NCI-H748 (cell line): Measurements from ENCODE around the gene PHOX2A.
"Not testable (repeated sequence)": the region's sequence is repeated elsewhere in the genome, so short reads cannot be mapped to it uniquely, and the experiment has no call there.

Experiments
- DNase-seq: peaks from one replicate; lab custom pipeline; 2025; ENCODE audit not compliant: unreplicated experiment; lab: John Stamatoyannopoulos, UW

Gene PHOX2A

GRCh38 chr11:72244060-72244360, at the start of gene PHOX2A:
Gene PHOX2A, minus strand, starts transcription at chr11:72244176. Its CDS starts 172 bp downstream, at chr11:72244004.
- DNase-seq: no peak

DNA sequence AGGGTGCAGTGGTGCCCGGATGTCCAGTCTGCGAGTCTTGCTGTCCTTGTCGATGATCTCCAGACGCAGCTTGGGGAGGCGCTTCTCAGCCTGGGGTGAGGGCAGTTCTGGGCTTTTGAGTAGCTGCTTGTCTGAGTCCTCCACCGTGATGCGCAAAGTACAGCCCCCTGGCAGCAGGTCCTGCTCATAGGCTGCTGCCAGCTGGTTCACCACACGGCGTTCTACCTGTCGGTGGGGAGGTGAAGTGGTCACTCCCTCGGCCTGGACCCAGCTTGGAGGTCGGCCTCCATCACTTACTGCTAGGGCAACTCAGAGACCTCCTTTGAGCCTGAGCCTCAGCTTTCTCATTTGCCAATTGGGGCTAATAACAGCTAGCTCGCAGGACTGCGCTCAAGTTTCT, 49.4 kb upstream of the PHOX2A start:
- DNase-seq: no peak

GRCh38 chr11:72292106-72292785, 48.3 kb upstream of the PHOX2A start:
- no peak for DNase-seq

DNA sequence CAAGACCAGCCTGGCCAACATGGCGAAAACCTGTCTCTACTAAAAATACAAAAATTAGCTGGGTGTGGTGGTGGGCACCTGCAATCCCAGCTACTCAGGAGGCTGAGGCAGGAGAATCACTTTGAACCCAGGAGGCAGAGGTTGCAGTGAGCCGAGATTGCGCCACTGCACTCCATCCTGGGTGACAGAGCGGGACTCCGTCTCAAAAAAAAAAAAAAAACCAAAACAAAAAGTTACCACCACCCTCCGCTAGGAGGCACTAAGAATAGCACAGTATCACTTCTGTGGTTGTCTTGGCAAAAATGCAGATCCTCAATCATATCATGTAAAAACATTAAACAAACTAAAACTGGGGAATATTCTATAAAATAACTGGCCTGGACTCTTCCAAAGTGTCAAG, 46.8 kb upstream of the PHOX2A start:
- not testable (repeated sequence) for DNase-seq

- no peak for DNase-seq
Observed at GRCh38 chr11:72287293-72287692, 43.3 kb upstream of the PHOX2A start.

DNA sequence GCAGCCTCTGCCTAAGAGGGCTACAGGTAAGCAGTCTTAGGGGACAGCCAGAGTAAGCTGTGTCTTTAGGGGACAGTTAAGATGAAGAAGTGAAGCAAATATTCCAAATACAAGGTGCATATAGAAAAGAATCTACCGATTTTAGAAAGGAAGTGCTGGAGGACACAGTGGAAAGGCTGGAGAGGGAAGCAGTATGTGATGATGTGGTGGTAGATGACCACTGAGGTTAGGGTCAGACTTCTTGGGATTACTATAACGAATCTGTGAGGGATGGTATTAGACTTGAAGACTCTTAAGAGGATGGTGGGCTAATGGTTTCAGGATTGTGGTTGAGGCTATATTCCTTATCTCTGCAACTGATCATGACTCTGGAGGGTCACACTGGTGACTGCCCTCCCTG, 40.0 kb upstream of the PHOX2A start:
- no peak for DNase-seq

DNA sequence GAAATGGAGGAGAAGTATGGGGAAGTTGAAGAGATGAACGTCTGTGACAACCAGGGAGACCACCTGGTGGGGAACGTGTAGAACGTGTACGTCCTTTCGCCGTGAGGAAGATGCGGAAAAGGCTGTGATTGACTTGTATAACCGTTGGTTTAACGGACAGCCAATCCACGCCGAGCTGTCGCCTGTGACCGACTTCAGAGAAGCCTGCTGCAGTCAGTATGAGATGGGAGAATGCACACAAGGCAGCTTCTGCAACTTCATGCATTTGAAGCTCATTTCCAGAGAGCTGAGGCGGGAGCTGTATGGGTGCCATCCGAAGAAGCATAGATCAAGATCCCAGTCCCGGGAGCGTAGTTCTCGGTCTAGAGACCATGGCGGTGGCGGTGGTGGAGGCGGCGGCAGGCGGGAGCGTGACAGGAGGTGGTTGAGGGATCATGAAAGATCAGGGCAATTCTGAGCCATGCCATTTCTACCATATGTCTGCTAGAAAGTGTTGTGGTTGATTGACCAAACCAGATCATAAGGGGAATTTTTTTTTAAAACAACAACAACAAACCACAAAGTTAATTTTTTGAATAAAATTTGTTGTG, 36.8 kb upstream of the PHOX2A start:
- no peak for DNase-seq

GRCh38 chr11:72280037-72280436, 36.1 kb upstream of the PHOX2A start:
- DNase-seq: peak; percentile 27

GRCh38 chr11:72278905-72279304, 34.9 kb upstream of the PHOX2A start:
- DNase-seq: no peak

DNA sequence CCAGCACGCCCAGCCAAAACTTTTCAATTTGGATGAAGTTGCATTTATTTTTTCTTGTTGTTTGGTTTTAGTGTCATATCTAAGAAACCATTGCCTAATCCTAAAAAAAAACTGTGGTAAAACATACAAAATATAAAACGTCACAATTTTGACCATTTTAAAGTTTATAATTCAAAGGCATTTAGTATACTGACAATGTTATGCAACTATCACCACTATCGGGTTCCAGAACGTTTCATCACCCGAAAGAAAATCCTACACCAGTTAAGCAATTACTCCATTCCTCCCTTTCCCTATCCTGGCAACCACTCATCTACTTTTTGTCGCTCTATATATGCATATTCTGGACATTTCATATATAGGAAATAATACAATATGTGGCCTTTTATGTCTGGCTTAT, 30.5 kb upstream of the PHOX2A start:
- DNase-seq: no peak

- DNase-seq: no peak
Observed at GRCh38 chr11:72271980-72272379, 28.0 kb upstream of the PHOX2A start.

DNA sequence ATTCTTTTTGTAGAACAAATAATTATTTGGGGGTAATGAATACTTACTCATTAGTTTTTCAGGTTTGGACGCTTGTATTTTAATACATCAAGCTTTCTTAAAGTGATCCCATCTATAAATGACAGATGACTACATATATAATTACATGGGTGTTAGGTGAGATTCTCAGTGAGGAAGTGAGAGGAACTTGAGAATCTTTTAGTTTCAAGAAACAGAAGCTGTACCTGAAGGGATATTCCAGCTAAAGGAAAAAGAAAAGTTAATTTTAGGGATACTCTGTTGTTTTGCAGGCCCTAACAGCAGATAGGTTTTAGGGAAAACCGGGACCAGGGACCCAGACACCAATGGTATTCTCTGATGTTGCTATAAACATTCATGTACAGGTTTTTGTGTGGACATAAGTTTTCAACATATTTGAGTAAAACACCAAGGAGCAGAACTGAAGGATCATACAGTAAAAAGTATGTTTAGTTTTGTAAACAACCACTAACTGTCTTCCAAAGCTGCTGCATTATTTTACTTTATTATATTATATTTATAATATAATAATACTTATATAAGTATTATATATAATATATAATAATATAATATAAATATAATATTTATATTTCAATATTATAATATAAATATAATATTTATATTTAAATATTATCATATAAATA, 24.1 kb upstream of the PHOX2A start:
- DNase-seq: no peak

GRCh38 chr11:72266960-72267359, 23.0 kb upstream of the PHOX2A start:
- not testable (repeated sequence) for DNase-seq

DNA sequence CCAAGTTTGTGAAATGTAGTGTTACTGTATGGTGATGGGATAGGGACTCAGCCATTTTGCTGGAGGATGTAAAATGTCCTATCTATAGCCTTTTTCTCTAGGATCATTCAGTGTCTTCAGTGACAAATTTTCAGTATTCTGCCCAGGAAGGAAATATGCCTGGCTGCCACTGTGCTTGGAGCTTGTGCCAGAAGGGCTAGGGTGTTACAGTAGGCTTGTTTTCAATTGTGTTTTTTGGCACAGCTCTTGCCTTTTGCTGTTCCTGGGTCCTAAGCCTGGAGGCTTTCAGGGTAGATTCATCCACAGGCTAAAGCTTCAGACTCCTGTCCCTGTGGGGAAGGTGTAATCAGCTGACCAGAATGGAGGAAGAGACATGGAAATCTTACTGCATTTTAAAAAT, 22.0 kb upstream of the PHOX2A start:
- no peak for DNase-seq

DNA sequence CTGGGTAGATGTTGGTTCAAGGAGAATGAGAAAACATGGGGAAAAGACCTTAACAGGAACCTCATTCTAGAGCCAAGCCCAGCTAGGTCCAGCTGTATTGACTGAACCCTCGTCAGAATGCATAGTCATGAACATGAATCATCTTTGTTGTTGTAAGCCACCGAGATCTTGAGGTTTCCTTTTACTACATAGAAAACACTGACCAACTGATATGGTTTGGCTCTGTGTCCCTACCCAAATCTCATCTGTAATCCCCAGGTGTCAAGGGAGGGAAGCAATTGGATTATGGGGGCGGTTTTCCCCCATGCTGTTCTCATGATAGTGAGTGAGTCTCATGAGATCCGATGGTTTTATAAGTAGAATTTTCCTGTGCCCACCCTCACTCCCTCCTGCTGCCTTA, 19.4 kb upstream of the PHOX2A start:
- DNase-seq: no peak

DNA sequence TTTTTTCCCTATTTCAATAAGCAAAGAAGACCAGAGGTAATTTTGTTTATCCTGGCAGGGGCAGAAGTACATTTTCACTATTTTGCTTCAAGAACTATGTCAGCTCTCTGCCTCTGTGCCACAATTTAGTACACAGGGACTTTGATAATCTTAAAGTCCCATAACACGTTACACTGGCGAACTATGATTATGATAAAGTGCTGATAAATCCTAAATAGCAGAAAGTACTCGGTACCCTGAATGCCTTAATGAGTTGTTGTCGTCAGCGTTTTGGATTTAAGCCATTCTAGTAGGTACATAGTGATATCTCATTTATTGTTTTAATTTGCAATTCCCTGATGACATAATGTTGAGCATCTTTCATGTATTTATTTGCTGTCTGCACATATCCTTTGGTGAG, 16.6 kb upstream of the PHOX2A start:
- no peak for DNase-seq

DNA sequence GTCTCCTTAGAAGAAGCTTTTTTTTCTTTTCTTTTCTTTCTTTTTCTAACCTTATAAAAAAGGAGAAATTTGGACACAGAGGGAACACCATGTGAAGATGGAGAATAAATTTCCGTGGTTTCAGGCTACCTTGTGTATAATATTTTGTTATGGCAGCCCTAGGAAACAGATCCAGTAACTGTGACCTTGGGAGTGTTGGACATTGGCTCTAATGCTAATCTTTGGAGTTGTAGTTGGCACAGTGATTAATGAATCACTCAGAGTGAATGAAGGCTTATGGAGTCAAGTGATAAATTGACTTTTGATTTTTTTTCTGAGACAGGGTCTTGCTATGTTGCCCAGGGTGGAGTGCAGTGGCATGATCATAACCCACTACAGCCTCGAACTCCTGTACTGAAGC, 15.5 kb upstream of the PHOX2A start:
- no peak for DNase-seq

- no peak for DNase-seq
Observed at GRCh38 chr11:72257570-72257969, 13.6 kb upstream of the PHOX2A start.

- DNase-seq: no peak
Observed at GRCh38 chr11:72254299-72254993, 10.5 kb upstream of the PHOX2A start.

DNA sequence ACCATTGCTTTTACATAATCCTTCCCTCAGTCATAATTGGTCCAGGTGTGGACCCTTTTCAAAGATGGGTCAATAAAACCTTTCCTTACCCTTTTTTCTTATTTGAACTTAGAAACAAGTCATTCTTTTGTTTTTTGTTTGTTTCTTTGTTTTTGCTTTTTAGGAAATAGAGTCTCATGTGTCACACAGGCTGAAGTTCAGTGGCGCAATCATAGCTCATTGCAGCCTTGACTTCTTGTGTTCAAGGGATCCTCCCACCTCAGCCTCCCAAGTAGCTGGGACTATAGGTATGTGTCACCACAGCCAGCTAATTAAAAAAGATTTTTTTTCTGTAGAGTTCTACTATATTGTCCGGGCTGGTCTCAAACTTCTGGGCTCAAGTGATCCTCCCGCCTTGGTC, 9.4 kb upstream of the PHOX2A start:
- DNase-seq: no peak

- no peak for DNase-seq
Observed at GRCh38 chr11:72251614-72252013, 7.6 kb upstream of the PHOX2A start.
